ENCODE measurements around the gene SFTPD. TPM values are rescaled to one million over a fixed set of nuclear protein-coding genes. Genes with fewer than 3 reads are reported as not detected.

Gene SFTPD
- total and polyA plus RNA-seq, 10 donors = 0.15 to 0.33 (median 0.19) TPM; not detected in 7

DNA sequence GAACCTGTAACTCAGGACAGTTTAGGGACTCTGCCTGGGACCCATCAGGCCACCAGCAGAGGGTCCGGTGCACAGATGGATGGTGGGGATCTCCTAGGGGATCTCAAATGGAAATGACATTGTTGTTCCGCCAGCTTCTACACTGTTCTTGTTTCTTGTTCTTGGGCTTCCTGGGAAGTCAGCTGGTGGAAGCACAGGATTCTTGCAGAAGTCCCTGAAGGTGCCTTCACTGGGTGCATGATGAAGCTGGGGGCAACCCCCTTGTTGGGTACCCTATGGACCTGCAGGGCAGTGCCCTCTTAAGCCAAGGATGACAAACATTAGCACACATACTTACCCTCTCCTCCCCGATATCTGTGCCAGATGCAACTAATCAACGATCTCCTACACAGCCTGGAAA is 18.6 kb downstream of the SFTPD start:
- Histone ChIP-seq H3K4me3 (no peak overlapping the region), H3K4me1 (peaks cover 5 to 15% (median 8%) of the 10 kb centered on the region in 6 donors), H3K27ac (no peak overlapping the region), H3K27me3 (replicated peaks in 1 of 7) (peaks cover 0 to 22% (median 4%) of the 10 kb centered on the region in 7 donors), H3K9me3 (peaks cover 0 to 7% (median 2%) of the 10 kb centered on the region in 8 donors), H3K36me3 (no peaks in the 10 kb centered on the region)
- DNase-seq = no peak
- TF ChIP-seq POLR2AphosphoS5 (IDR thresholded peaks at IDR 0.05) (no peak), POLR2A (IDR thresholded peaks at IDR 0.05) (no peak)
- TF ChIP-seq, protein P1, sequence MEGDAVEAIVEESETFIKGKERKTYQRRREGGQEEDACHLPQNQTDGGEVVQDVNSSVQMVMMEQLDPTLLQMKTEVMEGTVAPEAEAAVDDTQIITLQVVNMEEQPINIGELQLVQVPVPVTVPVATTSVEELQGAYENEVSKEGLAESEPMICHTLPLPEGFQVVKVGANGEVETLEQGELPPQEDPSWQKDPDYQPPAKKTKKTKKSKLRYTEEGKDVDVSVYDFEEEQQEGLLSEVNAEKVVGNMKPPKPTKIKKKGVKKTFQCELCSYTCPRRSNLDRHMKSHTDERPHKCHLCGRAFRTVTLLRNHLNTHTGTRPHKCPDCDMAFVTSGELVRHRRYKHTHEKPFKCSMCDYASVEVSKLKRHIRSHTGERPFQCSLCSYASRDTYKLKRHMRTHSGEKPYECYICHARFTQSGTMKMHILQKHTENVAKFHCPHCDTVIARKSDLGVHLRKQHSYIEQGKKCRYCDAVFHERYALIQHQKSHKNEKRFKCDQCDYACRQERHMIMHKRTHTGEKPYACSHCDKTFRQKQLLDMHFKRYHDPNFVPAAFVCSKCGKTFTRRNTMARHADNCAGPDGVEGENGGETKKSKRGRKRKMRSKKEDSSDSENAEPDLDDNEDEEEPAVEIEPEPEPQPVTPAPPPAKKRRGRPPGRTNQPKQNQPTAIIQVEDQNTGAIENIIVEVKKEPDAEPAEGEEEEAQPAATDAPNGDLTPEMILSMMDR (IDR thresholded peaks at IDR 0.05 in 8 of 11, conservative IDR thresholded peaks at IDR 0.05 in 3 of 11) = no peak
- WGBS, 5 donors = 61 to 82% (median 75%) methylated on average over 3 to 4 of the region's 4 CpGs
- intact Hi-C loops (cut with DNase I; ENCODE audit: low total_unique reads) = no loop called here

DNA sequence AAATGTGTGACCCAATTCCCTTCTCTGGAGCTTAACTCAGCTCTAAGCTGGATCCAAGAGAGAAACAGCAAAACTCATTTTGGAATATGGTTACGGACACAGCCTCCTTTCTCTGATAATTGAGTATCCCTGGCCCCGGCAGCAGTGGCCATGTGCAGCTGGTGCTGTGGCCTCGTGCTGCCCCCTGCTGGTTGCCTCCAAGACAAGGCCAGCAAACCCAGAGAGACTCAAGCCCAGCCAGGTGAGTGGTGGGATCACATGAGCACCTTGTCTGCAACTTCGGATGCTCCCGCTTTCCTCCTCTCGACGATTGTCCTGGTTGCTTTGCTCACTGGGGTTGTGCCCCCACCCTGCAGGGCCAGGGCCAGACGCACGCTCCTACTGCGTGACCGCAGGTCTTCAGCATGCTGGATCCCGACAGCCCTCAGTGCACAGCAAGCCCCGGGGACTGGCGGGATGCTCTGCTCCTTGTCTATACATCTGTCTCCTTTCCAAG is 19.4 kb downstream of the SFTPD start:
- DNase-seq = peak; percentile 91
- Histone ChIP-seq H3K36me3 (no peaks in the 10 kb centered on the region), H3K4me3 (no peak overlapping the region), H3K9me3 (peaks cover 0 to 7% (median 2%) of the 10 kb centered on the region in 8 donors), H3K4me1 (peaks cover 5 to 15% (median 8%) of the 10 kb centered on the region in 6 donors), H3K27ac (no peak overlapping the region), H3K27me3 (replicated peaks in 1 of 7) (peaks cover 0 to 22% (median 4%) of the 10 kb centered on the region in 7 donors)
- intact Hi-C loops (cut with DNase I; ENCODE audit: low total_unique reads) = loop anchor here (5.0 kb wide), 1 partner anchor 367 kb away; the partner anchor contains the start of gene SFTPA2
- 17 to 36% (median 27%) methylated on average over 11 to 14 of the region's 14 CpGs for WGBS, 5 donors
- TF ChIP-seq POLR2AphosphoS5 (IDR thresholded peaks at IDR 0.05) (peak; percentile 50 to 70 (median 63)), POLR2A (IDR thresholded peaks at IDR 0.05) (no peak)
- TF ChIP-seq, protein P1 (IDR thresholded peaks at IDR 0.05 in 8 of 11, conservative IDR thresholded peaks at IDR 0.05 in 3 of 11) = peak; percentile 51 to 90 (median 84)

DNA sequence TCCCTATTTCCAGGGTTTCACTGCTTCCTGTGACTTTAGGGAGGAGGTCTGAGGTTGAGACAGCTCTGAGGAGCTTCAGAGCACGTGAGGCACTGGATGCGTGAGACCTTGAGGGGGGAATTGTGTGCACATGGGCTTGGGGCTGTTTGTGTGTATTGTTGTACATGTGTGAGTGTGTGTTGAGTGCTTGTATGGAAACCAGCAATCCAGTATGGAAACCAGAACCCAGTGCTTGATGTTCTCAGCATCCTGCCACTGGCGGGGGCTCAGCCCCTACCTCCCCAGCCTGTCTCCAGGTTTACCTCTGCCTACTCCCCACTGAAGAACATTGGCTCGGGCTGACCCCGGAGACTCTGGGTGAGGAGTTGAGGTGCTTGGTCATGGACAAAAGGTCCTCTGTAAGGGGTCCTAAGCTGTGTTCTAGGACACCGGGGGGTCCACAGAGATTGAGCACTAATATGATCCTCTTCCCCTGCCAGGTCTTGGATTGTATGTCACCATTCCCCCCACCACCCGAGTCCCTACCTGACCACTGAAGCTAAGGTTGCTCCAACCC is 20.8 kb downstream of the SFTPD start:
- 76 to 92% (median 88%) methylated on average over 6 to 7 of the region's 7 CpGs for WGBS, 5 donors
- Histone ChIP-seq H3K4me3 (no peak overlapping the region), H3K27me3 (replicated peaks in 1 of 7) (peaks cover 0 to 22% (median 4%) of the 10 kb centered on the region in 7 donors), H3K27ac (peak overlapping the region in 4 of 8 donors; percentile 16 to 66 (median 66)), H3K9me3 (peaks cover 0 to 7% (median 2%) of the 10 kb centered on the region in 8 donors), H3K36me3 (peaks cover 0 to 2% (median 0%) of the 10 kb centered on the region in 6 donors), H3K4me1 (peaks cover 5 to 15% (median 8%) of the 10 kb centered on the region in 6 donors)
- DNase-seq = peak; percentile 51
- TF ChIP-seq POLR2A (IDR thresholded peaks at IDR 0.05) = no peak
- TF ChIP-seq, protein P1 (IDR thresholded peaks at IDR 0.05 in 8 of 11, conservative IDR thresholded peaks at IDR 0.05 in 3 of 11) = no peak
- no peak for TF ChIP-seq POLR2AphosphoS5 (IDR thresholded peaks at IDR 0.05)
- intact Hi-C loops (cut with DNase I; ENCODE audit: low total_unique reads) = loop anchor here (5.0 kb wide), 1 partner anchor 366 kb away; the partner anchor contains the start of gene SFTPA2

Data from spleen (tissue), 11 donors.